Measurements from ENCODE around the gene GAREM1.
A peak's percentile ranks its signal among the peaks of the same experiment; 100 is the strongest.

The GAREM1 gene

GRCh38 chr18:32422978-32423740 lies 47.5 kb downstream of the GAREM1 start:
- no peak for DNase-seq

GRCh38 chr18:32422201-32422600 lies 48.5 kb downstream of the GAREM1 start:
- DNase-seq: no peak

DNA sequence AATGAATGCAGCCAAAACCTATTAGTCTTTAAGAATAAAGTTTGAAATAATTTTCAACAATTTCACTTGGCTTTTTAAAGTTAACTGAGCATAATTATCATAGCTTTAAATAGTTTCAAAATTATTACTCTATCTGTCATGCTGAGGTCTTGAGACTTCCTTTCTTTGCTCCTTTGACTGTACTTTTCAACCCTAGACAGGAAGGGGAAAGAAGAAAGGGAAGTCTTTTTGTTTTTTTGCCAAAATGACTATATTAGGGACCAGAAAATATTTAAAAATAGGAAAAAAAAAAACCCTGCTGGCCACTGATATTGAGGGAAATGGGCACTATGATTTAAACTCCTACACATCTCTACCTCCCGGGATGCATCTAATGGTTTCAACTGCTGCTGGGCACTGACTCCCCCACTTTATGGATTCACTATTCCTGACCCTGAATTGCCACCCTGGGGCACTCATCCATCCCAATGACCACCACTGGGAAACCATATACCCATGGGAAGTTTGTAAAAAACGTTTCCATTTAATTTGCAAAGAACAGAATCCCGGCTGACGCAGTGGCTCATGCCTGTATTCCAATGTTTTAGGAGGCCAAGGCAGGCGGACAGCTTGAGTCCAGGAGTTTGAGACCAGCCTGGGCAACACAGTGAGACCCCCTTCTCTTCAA lies 50.5 kb downstream of the GAREM1 start:
- DNase-seq: no peak

GRCh38 chr18:32418148-32418547 lies 52.5 kb downstream of the GAREM1 start:
- DNase-seq: no peak

DNA sequence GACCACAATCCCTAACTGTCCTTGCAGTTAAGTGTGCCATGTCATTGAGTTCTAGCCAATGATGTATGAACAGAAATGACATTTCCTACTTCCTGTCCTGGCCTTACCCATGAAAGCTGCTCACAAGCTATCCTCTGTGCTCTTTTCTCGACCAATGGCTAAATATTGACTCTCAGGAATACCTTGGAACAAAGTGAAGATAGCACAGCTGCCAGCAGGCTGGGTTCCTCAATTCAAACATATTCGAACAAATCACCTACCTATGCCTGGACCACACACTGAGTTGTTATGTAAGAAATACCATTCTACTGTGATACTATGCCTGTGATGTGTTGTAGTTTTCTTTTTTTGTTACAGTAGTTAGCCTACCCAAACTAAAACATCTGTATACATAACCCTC lies 65.1 kb downstream of the GAREM1 start:
- no peak for DNase-seq

- no peak for DNase-seq
These were observed 69.1 kb downstream of the GAREM1 start for GRCh38 chr18:32401621-32402020.

DNA sequence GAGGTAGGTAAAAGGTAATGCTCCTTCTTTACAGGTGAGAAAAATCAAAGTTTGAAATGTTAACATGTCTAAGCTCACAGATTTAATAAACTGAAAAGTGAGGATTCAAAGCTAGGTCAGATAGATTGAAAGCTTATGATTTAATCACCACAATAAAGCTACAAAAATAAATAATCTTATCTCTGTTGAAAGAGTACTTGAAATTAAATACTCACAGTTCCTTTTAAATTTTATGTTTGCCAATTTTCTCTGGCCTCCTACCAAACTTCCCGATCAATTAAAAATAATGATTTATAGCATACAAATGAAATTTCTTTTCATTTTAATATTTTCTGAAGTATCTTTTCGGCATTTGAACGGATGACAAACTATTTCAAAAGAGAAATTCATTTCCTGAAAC lies 77.3 kb downstream of the GAREM1 start:
- DNase-seq: no peak

- no peak for DNase-seq
These were observed 79.6 kb downstream of the GAREM1 start for GRCh38 chr18:32391126-32391525.

DNA sequence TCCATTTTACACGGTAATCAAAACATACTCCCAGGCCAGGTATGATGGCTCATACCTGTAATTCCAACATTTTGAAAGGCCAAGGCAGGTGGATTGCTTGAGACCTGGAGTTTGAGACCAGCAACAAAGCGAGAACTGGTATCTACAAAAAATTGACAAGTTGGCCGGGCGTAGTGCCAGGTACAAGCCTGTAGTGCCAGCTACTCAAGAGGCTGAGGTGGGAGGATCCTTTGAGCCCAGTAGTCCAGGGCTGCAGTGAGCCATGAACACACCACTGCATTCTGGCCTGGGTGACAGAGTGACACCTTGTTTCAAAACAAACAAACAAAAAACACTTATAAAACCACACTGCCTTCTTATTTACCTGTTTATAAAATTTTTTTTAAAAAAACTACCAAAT lies 80.8 kb downstream of the GAREM1 start:
- DNase-seq: no peak

- peak; percentile 21 for DNase-seq
These were observed 81.5 kb downstream of the GAREM1 start for GRCh38 chr18:32389191-32389590.

DNA sequence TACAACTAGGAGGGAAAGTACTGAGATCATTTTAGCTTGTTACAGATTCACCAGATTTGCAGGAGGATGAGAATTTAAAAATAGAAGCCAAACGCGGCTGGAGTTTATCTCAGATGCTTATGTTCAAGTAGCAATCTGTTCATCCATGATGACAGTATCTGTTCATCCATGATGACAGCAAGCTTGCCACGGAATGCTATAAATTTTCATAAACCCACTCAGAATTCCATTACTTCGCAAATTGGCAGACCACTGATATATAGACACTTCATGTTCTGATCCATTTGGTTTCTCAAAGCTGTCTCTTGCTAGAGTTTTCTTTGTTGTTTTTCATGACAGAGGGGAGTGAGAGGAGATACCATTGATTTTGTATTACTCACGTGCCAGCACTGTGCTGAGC lies 84.2 kb downstream of the GAREM1 start:
- no peak for DNase-seq

DNA sequence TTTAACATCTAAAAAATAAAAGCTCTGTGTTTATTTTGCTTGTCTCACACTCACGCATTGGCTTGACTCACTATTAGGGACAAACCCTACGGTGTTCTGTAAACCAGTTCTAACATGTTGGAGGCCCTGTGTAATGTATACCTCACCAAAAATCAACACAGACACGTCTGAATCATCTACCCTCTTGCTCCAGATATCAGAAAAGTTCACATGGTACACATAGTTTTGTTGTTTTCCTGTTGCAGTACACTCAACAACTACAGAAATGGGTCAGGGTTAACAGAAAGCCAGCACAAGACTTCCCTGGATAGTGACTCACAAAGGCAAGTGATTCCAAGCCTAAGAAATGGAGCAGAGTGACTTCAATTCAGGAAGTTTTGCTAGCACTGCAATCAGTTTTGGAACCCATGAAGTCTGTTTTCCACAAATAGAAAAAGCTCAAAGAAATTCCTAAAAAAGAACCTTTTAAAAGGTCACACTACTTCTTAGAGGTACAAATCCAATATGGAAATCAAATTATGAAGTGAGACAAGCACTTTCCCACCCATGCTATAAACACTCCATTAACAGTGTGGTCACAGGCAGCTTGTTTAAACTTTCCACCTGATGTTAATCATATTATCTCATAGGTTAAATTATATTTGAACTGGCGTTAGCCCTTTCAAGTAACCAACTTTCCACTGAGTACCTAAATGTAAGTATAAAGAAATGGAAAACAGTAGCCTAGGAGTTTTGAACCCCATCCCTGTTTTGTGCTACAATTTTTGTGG lies 87.4 kb downstream of the GAREM1 start:
- no peak for DNase-seq

- DNase-seq: no peak
These were observed 88.9 kb downstream of the GAREM1 start for GRCh38 chr18:32381761-32382160.

GRCh38 chr18:32380559-32380958 lies 90.1 kb downstream of the GAREM1 start:
- no peak for DNase-seq

DNA sequence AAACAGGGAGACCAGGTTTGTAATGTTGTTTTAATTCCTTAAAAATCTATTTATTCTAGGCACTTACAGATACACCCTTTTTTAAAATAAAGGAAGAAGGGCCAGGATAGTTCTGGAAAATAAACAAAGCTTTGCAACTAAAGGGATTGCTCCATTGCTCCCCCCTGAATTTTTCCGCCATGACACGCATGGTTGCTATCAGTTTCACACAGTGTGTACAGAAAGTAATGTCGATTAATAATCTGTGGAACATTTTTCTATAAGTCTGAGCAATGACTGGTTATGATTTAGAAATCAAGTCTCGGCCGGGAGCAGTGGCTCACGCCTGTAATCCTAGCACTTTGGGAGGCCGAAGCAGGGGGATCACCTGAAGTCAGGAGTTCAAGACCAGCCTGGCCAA lies 90.8 kb downstream of the GAREM1 start:
- no peak for DNase-seq

DNA sequence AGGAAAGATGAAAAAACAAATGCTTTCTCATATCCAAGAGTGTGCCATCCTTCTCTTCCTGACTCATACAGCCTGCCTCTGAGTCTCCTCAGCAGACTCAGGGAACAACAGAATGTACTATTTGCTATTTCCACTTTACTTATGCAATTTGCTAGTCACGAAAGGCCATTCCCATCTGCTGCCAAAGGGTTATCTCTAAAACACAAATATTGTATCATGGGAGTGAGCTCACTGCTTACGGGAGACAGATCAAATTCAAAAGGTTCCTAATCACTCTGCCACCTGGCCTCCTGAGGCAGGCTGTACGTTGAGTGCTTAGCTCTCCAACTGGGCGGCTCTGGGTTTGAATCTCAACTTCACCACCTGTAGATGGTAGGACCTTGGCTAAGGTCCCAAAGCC lies 92.0 kb downstream of the GAREM1 start:
- DNase-seq: no peak

DNA sequence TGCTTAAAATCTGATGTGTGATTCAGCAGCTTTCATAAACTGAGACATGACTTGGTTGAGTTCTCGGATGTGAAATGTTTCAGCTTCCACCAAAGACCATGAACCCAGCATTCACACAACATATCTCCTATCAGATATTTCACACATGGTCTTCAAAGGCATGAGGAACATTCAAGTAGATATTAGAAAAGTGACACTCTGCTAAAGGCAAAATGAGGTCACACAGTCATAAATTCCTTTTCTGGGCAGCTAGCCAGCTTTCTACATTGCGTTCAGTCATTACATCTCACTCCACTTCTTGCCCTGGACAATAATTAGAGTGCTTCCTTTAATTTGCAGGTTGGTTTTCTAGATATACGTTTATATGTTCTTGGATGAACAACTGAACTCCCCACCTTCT lies 96.7 kb downstream of the GAREM1 start:
- DNase-seq: peak; percentile 84

DNA sequence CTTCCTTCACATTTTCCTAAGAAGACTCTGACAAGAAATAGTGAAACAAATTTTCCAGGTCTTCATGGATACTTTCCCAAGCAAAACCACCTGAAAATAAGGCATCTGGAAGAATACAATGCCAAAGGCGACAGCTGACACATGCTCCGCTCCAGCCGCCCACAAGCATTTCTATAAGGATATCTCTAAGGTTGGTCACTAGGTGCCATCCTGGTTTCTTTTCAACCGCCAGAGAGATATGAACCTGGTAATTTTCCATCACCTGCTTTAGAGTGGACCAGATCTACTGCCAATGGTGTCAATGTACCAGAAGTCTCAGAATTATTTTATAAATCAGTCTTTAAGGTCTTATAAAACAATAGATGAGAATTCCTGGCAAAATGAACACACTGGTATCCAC lies 97.2 kb downstream of the GAREM1 start:
- no peak for DNase-seq

DNA sequence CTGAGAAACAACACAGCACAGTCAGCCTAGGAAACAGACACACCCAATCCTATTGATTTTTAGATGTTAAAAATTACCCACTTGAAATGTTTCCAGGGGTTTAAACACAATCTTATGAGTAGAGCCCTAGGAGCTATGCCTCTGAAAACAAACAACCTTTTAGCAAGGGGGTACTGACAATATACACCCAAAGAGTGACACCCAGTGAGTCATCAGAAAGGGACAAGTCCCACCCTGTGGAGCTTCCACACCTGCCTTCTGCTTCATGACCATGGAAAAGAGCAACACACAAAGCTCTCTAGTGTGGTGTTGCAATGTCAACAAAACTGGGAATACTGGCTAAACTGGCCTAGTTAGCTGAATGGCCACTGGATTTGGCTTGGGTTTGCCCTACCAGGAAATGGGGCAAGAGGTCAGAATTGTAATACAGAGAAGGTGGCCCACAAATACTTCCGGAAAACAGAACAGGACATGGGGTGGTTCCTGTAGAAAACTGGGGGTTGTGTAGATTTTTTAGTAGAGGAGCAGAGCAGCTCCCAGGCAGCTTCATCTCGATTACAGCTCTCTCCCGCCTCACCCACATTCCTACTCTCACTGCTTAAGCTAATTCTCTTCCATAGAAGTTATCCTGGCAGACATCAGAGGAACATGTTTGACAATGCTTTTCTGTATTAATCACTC lies 98.2 kb downstream of the GAREM1 start:
- peak; percentile 98 for DNase-seq

DNA sequence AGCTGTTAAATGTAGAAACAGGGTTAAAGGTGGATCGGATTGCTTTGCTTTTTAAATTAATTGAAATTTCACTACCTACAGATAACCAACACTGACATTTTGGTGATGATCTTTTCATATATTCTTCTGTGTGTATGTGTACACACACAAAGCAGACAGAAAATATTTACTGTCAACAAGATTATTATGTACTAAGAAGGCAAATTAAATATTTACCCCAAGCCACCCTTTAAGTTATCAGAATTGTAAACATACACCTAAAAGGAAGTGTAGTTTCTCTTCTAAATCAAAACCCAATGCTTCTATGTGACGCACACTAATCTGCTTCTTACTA lies 98.7 kb downstream of the GAREM1 start:
- no peak for DNase-seq

DNA sequence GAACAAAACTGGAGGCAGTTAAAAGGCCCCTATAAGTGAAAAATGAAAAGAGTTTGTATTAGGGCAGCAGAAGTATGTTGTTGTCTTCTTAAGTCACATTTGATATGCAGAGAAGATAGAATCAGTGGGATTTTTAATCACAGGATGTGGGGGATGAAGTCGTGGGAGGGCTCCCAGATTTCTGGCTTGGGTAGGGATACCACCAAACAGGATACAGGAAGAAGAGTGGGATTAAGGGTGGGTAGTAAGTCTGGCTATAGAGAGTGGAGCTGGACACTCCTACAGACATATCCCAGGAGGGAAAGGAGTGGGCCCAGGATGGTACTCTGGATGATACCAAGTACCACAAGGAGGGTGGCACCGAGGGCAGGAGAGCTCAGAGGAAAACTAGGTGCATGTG lies 99.3 kb downstream of the GAREM1 start:
- no peak for DNase-seq

DNA sequence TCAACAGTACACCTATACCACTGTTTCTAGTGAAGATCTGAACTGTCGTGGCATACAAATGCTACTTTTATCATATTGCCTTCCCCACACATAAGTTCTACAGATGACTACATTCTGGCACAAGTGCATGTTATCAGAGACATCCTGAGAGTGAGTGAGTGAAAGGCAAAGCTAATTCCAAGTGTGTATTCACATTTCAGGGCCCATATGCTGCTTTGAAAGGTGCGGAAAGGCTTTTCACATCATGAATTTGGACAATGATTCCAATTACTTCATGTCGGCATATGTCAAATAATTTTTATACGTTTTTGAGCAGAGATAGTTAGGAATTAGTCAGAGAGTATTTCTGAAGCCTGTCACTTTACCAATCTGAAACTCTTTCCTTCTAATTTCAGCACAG lies 101.7 kb downstream of the GAREM1 start:
- no peak for DNase-seq

DNA sequence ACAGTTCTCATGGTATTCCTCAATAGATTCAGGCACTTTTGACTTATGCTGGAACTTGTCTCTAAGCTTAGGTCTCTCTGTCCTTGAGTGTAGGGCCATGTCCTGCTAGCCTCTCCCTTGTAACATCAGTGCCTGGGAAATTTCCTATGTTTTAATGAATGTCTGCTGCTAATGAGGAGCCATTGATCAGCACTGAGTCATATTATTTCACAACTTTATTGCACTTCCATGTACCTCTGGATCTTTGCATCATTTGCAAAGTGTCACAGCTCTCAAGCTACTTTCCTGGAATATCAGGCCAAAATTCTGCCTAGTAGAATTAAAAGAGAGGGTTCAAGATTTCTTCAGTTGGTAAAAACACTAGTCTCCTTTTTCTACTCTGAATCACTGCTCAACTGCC lies 102.5 kb downstream of the GAREM1 start:
- DNase-seq: no peak

Data from NCI-H748 treated with DMSO at 0.1 percent for 48 hours (cell line).